GM19397 (cell line): ENCODE data around the gene ATP5ME.
"Not testable (repeated sequence)": the region's sequence is repeated elsewhere in the genome, so short reads cannot be mapped to it uniquely, and the experiment has no call there.

Experiments
- ATAC-seq: cut with Tn5 transposase; IDR thresholded peaks from one replicate; pipeline ENCODE4 v1.9.1; 2021; ENCODE audit warnings: mild to moderate bottlenecking, moderate library complexity; ENCODE audit not compliant: unreplicated experiment

The ATP5ME gene

DNA sequence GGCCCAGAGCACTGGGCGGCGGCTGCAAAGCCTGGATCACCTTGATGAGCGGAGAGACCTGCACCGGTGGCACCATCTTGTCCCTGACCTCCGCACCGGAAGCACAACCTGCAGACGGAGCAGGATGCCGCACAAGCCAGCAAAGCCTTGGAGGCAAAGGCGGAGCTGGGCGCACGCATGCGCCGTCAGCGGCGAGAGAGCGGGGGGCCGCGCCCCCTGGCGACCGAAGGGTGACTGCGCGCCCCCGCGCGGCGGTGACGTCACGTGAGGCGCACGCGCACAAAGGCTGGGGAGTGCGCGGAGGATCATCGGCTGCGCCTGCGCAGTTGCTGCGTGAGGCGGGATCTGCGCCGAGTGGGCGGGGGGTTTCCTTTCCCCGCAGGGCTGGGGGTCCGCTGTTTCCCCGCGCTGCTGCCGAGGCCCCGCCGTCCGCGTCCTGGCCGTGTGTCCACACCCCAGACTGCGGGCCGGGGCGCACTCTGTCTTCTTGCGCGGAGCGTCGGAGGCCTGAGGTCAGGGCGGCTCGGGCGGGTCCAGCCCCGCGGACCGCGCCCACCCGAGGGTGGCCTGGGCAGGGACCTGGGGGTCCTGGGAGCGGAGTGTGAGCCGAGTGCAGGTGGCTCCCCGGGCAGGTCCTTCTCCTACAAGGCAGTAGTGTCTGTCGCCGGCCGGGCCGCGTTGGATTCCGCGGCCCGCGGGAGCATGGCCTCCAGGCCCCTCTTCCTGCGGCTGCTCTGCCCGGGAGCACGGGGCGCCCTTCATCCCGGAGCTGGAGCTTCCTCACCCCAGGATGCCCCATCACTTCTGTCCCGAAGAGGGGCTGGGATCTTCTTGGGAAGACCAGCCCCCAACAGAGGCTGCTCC lies at the start of gene ATP5ME, which contains the start of gene MYL5:
Gene ATP5ME (minus strand): TSS at position 105 of the 864 bp plus-strand sequence. CDS start 29 bp downstream, at position 76.
Gene MYL5 (plus strand): TSS at position 371 of the 864 bp plus-strand sequence. CDS start 3,485 bp downstream, outside the sequence.
- peak; percentile 87 for ATAC-seq

DNA sequence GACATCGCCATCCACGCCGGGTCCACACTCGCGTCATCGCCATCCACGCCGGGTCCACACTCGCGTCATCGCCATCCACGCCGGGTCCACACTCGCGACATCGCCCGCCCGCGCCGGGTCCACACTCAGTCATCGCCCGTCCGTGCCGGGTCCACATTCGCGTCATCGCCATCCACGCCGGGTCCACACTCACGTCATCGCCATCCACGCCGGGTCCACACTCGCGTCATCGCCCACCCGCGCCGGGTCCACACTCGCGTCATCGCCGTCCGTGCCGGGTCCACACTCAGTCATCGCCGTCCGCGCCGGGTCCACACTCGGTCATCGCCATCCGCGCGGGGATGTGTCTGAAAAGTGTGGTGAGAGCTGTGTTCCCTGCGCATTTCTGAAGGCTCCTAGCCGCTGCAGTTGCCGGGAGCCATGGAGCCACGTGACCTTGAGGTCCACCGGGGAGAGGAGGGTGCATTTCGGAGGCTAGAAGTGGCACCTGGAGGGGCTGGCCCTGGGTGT lies 48.8 kb upstream of the ATP5ME start:
- no peak for ATAC-seq

DNA sequence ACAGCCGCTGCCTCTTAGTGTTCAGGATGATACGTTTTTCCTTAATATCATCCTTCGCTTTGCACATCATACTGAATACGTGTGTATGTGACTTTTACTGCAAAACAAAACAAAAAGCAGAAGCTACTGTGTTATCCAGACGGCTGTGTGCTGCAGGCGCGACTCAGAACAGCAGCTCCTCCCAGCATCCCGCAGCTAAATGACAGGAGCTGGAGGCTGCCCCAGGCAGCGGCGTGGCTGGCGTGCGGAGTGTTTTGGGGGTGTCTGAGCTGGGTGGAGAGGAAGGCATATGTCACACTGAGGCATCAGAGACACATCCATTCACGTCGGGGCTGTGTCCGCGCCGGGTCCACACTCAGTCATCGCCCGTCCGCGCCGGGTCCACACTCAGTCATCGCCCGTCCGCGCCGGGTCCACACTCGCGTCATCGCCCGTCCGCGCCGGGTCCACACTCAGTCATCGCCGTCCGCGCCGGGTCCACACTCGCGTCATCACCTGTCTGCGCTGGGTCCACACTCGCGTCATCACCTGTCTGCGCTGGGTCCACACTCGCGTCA lies 48.2 kb upstream of the ATP5ME start:
- no peak for ATAC-seq

GRCh38 chr4:721261-722168 lies 47.4 kb upstream of the ATP5ME start:
- no peak for ATAC-seq

- ATAC-seq = no peak
These were observed 46.2 kb upstream of the ATP5ME start for GRCh38 chr4:720111-720860.

DNA sequence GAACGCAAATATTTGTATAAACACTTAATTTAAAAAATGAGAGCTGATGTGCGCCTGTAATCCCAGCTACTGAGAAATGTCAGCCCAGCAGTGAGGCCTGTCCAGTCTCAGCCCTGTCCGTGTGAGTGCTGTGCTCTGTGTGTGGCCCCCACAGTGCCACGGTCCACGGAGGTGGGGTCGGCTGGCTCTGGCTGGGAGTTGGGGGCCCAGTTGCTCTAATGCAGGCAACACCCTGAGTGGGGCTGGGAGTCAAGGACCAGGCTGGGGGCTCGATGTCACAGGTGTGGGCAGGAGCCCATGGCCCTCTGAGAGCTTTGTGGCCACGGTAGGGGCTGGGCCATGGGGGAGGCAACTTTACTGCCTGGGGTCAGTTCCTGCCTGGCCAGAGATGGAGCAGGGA lies 44.4 kb upstream of the ATP5ME start:
- ATAC-seq = no peak

DNA sequence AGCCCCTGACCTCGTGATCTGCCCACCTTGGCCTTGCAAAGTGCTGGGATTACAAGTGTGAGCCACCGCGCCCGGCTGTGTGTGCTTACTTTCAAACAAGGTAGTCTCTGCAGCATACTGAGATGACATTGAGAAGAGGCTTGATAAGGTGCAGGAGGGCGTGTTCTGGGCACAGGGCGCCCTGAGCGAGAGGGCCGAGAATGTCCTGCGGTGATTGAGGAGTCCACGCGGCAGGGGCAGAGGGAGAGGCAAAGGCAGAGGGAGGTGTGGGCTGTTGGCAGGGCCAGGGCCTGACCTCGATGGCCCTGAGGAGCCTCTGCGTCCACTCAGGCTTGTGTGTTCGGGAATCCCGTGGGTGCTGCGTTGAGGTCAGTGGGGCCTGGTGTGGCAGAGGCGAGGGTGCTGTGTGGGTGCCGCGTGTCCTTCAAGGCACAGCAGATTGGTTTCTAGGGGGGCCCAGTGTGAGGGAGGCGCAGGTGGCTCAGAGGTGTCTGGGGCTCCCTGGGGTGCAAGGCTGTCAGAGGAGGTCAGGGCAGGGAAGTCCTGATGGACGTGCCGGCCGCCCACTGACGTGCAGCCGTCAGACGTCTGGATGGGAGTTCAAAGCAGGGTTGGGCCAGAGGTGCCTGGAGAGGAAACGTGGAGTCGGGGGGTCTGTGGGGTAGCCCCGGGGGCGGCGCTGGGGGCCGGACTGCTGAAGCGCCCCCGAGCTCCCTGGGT lies 43.7 kb upstream of the ATP5ME start:
- ATAC-seq = no peak

DNA sequence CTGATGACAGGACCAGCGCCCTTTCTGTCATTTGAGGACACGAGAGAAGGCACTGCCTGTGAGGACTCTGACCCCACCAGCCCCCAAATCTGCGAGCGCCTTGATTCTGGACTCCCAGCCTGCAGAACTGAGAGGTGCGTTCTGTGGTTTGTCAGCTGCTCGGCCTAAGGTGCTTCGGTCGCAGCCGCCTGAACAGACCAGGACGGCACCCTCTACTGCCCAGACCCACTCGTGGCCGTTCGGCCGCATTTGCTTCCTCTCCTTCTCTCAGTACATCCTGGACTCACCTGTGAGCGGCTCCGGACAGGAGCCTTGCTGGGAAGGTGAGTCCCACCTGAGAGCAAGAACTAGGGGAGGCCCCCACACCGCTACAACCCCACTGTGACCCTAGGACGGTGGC lies 40.0 kb upstream of the ATP5ME start:
- ATAC-seq = no peak

DNA sequence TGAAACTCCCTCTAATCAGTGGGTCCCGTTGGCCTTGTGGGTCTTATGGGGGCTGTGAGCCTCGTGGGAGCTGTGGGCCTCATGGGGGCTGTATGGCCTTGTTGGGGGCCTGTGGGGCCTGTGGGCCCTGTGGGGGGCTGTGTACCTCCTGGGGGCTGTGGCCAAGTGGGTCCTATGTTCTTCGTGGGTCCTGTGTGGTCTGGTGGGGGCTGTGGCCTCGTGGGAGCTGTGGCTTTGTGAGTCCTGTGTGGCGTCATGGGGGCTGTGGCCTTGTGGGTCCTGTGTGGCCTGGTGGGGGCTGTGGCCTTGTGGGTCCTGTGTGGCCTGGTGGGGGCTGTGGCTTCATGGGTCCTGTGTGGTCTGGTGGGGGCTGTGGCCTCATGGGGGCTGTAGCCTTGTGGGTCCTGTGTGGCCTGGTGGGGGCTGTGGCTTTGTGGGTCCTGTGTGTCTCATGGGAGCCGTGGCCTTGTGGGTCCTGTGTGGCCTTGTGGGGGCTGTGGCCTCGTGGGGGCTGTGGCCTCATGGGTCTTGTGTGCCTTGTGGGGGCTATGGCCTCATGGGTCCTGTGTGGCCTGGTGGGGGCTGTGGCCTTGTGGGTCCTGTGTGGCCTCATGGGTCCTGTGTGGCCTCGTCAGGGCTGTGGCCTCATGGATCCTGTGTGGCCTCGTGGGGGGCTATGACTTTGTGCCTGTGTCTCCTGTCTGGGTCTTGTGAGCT lies 39.0 kb upstream of the ATP5ME start:
- ATAC-seq = no peak

GRCh38 chr4:712093-712492 lies 38.0 kb upstream of the ATP5ME start:
- ATAC-seq = no peak

DNA sequence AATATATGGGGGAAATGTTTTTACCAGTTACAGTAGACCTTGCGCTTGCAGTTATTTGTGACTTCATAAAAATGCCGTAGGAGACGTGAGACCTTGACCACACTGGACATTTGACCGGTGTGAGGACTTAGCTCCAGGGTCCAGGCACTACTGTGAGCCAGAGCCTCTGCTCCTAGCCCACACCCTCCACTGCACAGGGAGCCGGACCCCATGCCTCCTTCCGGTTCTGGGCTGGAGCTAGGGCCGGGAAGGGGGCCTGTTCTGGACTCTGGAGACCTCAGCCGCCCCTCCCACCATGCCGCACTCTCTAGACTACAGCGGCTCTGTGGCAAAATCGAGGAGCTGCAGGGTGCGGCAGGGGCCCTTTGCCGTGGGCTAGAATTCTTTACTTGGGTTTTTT lies 36.8 kb upstream of the ATP5ME start:
- ATAC-seq = no peak

- ATAC-seq = no peak
These were observed 36.0 kb upstream of the ATP5ME start for GRCh38 chr4:710116-710515.

DNA sequence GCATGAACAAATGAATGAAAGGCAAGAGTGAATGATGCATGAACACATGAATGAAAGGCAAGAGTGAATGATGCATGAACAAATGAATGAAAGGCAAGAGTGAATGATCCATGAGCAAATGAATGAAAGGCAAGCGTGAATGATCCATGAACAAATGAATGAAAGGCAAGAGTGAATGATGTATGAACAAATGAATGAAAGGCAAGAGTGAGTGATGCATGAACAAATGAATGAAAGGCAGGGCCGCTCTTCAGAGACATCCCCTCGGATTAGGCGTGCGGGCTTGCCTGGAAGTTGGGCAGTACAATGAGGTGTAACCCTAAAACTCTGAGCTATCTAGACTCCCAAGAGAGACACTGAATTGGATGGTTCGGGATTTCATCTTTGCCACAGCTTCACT lies 35.3 kb upstream of the ATP5ME start:
- ATAC-seq = no peak

DNA sequence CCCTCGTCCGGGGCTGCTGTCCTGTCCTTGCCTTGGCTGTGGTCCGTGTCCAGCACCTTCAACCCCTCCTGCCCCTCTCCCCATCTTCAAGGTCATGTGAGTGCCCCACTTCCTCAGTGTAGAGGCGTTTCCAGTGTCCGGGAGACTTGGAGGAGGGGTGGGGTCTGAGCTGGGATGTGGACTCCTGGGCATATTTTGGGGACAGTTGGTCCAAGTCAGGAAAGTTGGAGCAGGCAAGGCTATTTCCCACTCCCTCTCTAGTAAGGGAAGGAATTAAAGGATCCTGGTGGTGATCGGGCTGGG lies 34.5 kb upstream of the ATP5ME start:
- no peak for ATAC-seq

- no peak for ATAC-seq
These were observed 34.0 kb upstream of the ATP5ME start for GRCh38 chr4:707929-708630.

DNA sequence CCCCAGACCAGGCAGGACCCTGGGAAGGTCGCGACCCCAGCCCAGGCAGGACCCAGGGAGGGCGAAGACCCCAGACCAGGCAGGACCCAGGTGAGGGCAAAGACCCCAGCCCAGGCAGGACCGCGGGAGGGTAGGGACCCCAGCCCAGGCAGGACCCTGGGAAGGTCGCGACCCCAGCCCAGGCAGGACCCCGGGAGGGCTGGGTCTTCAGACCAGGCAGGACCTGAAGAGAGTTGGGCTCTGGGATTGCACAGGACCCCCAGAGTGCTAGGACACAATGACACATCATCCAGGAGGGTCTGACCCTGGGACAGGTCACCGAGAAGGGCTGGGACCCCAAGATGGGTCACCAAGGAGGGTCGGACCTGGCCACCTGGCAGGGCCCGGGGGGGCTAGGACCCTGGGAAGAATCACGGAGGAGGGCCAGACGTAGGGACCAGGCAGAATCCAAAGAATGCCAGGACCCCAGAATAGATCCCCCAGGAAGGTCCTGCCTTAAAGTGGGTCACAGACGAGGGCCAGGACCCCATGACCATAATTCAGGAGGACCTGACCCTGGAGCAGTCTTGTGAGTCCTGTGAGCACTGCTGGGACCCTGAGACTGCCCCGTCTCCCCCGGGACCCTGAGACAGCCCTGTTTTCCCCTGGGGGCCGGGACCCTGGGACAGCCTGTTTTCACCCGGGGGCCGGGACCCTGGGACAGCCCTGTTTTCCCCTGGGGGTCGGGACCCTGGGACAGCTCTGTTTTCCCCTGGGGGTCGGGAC lies 32.9 kb upstream of the ATP5ME start:
- no peak for ATAC-seq

- ATAC-seq = not testable (repeated sequence)
These were observed 32.1 kb upstream of the ATP5ME start for GRCh38 chr4:706083-706633.
